ENCODE measurements around the gene HDAC9.

Gene HDAC9

GRCh38 chr7:18597754-18598153 is 102.2 kb downstream of the HDAC9 start:
- DNase-seq: no peak

- DNase-seq: no peak
Observed at GRCh38 chr7:18607025-18607424, 111.5 kb downstream of the HDAC9 start.

GRCh38 chr7:18610331-18610948 is 114.9 kb downstream of the HDAC9 start:
- no peak for DNase-seq

- no peak for DNase-seq
Observed at GRCh38 chr7:18614841-18615240, 119.3 kb downstream of the HDAC9 start.

GRCh38 chr7:18619311-18619710 is 123.8 kb downstream of the HDAC9 start:
- DNase-seq: no peak

- no peak for DNase-seq
Observed at GRCh38 chr7:18623389-18623788, 127.8 kb downstream of the HDAC9 start.

GRCh38 chr7:18624459-18624858 is 128.9 kb downstream of the HDAC9 start:
- DNase-seq: no peak

- no peak for DNase-seq
Observed at GRCh38 chr7:18626086-18626485, 130.5 kb downstream of the HDAC9 start.

GRCh38 chr7:18626717-18627116 is 131.2 kb downstream of the HDAC9 start:
- no peak for DNase-seq

GRCh38 chr7:18637516-18637915 is 142.0 kb downstream of the HDAC9 start:
- DNase-seq: no peak

GRCh38 chr7:18638594-18639452 is 143.3 kb downstream of the HDAC9 start:
- DNase-seq: peak; percentile 79

- no peak for DNase-seq
Observed at GRCh38 chr7:18639711-18640110, 144.2 kb downstream of the HDAC9 start.

GRCh38 chr7:18644981-18645380 is 149.4 kb downstream of the HDAC9 start:
- no peak for DNase-seq

GRCh38 chr7:18647582-18647981 is 152.0 kb downstream of the HDAC9 start:
- peak; percentile 90 for DNase-seq

- no peak for DNase-seq
Observed at GRCh38 chr7:18648849-18649758, 153.6 kb downstream of the HDAC9 start.

GRCh38 chr7:18653381-18654155 is 158.0 kb downstream of the HDAC9 start:
- no peak for DNase-seq

GRCh38 chr7:18654709-18655108 is 159.2 kb downstream of the HDAC9 start:
- no peak for DNase-seq

GRCh38 chr7:18655506-18655905 is 160.0 kb downstream of the HDAC9 start:
- DNase-seq: no peak

GRCh38 chr7:18655912-18656311 is 160.4 kb downstream of the HDAC9 start:
- peak; percentile 70 for DNase-seq

GRCh38 chr7:18656362-18656761 is 160.8 kb downstream of the HDAC9 start:
- DNase-seq: no peak

GRCh38 chr7:18659746-18660145 is 164.2 kb downstream of the HDAC9 start:
- DNase-seq: no peak

- peak; percentile 42 for DNase-seq
Observed at GRCh38 chr7:18663321-18663720, 167.8 kb downstream of the HDAC9 start.

Measured in MV-4-11 (cell line).